Measurements from ENCODE around the gene TMTC1. TPM values are rescaled to one million over a fixed set of nuclear protein-coding genes. Genes with fewer than 3 reads are reported as not detected.

TMTC1 gene
- total RNA-seq, 2 donors from 2014 or later = 3.3 to 6.3 TPM

DNA sequence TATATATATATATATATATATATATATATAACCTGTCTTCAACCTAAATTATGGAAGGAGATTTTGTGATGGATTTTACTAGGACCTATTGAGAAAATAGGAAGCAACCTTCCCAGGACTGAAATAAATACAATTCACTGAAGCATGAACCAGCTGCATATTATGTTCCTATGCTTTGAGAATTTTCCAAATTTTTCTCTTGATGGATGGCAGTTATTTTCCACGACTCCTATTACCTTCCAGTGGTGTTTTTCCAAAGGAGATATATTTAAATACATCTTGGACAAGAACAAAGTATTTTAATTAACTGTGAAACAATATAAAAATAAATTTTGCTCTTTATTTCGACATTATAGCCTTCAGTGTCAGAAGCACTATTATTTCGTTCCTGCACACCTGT is 87.9 kb downstream of the TMTC1 start:
- TF ChIP-seq CTCF (IDR thresholded peaks at IDR 0.05) = no peak
- H3K36me3 ChIP-seq = no peaks in the 10 kb centered on the region

GRCh38 chr12:29695026-29695425 is 88.7 kb downstream of the TMTC1 start:
- intact Hi-C loops (cut with DNase I) = no loop called here
- H3K4me1 ChIP-seq = no peaks in the 10 kb centered on the region
- no peak overlapping the region for H3K9ac ChIP-seq (ENCODE audit: low read depth in 2 of 2, low read length in 2 of 2)
- no peak for TF ChIP-seq CTCF (IDR thresholded peaks at IDR 0.05)
- H3K36me3 ChIP-seq = no peaks in the 10 kb centered on the region
- no peaks in the 10 kb centered on the region for H3K9me3 ChIP-seq
- no peak overlapping the region for H3K27ac ChIP-seq
- H3K4me3 ChIP-seq = no peak overlapping the region
- H3K27me3 ChIP-seq = no peaks in the 10 kb centered on the region
- DNase-seq = no peak

More for the DNA sequence above, 87.9 kb downstream of the TMTC1 start:
- Histone ChIP-seq H3K4me3 (no peak overlapping the region), H3K27ac (no peak overlapping the region), H3K4me1 (no peaks in the 10 kb centered on the region), H3K27me3 (no peaks in the 10 kb centered on the region), H3K9me3 (no peaks in the 10 kb centered on the region), H3K9ac (ENCODE audit: low read depth in 2 of 2, low read length in 2 of 2) (no peak overlapping the region)
- intact Hi-C loops (cut with DNase I) = no loop called here
- no peak for DNase-seq

- Histone ChIP-seq H3K9me3 (no peaks in the 10 kb centered on the region), H3K27ac (no peak overlapping the region), H3K4me1 (no peaks in the 10 kb centered on the region), H3K9ac (ENCODE audit: low read depth in 2 of 2, low read length in 2 of 2) (no peak overlapping the region), H3K4me3 (no peak overlapping the region), H3K36me3 (no peaks in the 10 kb centered on the region), H3K27me3 (no peaks in the 10 kb centered on the region)
- no peak for TF ChIP-seq CTCF (IDR thresholded peaks at IDR 0.05)
- intact Hi-C loops (cut with DNase I) = no loop called here
- DNase-seq = no peak
Observed at GRCh38 chr12:29694002-29694401, 89.7 kb downstream of the TMTC1 start.

- no peaks in the 10 kb centered on the region for H3K4me1 ChIP-seq
- no peaks in the 10 kb centered on the region for H3K27me3 ChIP-seq
- no peak overlapping the region for H3K27ac ChIP-seq
- intact Hi-C loops (cut with DNase I) = no loop called here
- TF ChIP-seq CTCF (IDR thresholded peaks at IDR 0.05) = no peak
- no peak for DNase-seq
- no peak overlapping the region for H3K4me3 ChIP-seq
- no peaks in the 10 kb centered on the region for H3K36me3 ChIP-seq
- H3K9ac ChIP-seq (ENCODE audit: low read depth in 2 of 2, low read length in 2 of 2) = no peak overlapping the region
- no peaks in the 10 kb centered on the region for H3K9me3 ChIP-seq
Observed at GRCh38 chr12:29692237-29692636, 91.5 kb downstream of the TMTC1 start.

- Histone ChIP-seq H3K27ac (no peak overlapping the region), H3K9ac (ENCODE audit: low read depth in 2 of 2, low read length in 2 of 2) (no peak overlapping the region), H3K9me3 (no peaks in the 10 kb centered on the region), H3K36me3 (no peaks in the 10 kb centered on the region), H3K27me3 (no peaks in the 10 kb centered on the region), H3K4me3 (no peak overlapping the region), H3K4me1 (no peaks in the 10 kb centered on the region)
- TF ChIP-seq CTCF (IDR thresholded peaks at IDR 0.05) = no peak
- intact Hi-C loops (cut with DNase I) = no loop called here
- no peak for DNase-seq
Observed at GRCh38 chr12:29691161-29691854, 92.4 kb downstream of the TMTC1 start.
